Stimulated activated CD8-positive, alpha-beta memory T cell treated with anti-CD3 and anti-CD28 coated beads, Interleukin-7, amount 100 ng/mL, for 48 hours (primary cell): ENCODE measurements around the gene SLC26A11.
"Not testable (repeated sequence)": the region's sequence is repeated elsewhere in the genome, so short reads cannot be mapped to it uniquely, and the experiment has no call there.

Experiments used
- DNase-seq, 2 donors: peaks; one replicate each; pipeline ENCODE4 v3.0.0-alpha.2; 2020; ENCODE audit warnings: low read depth in 1 of 2; ENCODE audit errors: extremely low read depth in 1 of 2

The SLC26A11 gene

GRCh38 chr17:80195671-80196529, 24.3 kb upstream of the SLC26A11 start:
- no peak for DNase-seq

- DNase-seq = no peak
These were observed 23.6 kb upstream of the SLC26A11 start for GRCh38 chr17:80196652-80197051.

GRCh38 chr17:80198144-80198661, 22.0 kb upstream of the SLC26A11 start:
- DNase-seq = no peak

- not testable (repeated sequence) for DNase-seq
These were observed 20.9 kb upstream of the SLC26A11 start for GRCh38 chr17:80199295-80199694.

GRCh38 chr17:80201446-80201845, 18.8 kb upstream of the SLC26A11 start:
- DNase-seq = no peak

GRCh38 chr17:80202197-80202596, 18.0 kb upstream of the SLC26A11 start:
- no peak for DNase-seq

- no peak for DNase-seq
These were observed 16.7 kb upstream of the SLC26A11 start for GRCh38 chr17:80203471-80203963.

- DNase-seq = no peak
These were observed 15.4 kb upstream of the SLC26A11 start for GRCh38 chr17:80204626-80205468.

- no peak for DNase-seq
These were observed 14.4 kb upstream of the SLC26A11 start for GRCh38 chr17:80205811-80206210.

GRCh38 chr17:80208050-80208449, 12.2 kb upstream of the SLC26A11 start:
- no peak for DNase-seq

- no peak for DNase-seq
These were observed 10.5 kb upstream of the SLC26A11 start for GRCh38 chr17:80209765-80210164.

- DNase-seq = no peak
These were observed 9.7 kb upstream of the SLC26A11 start for GRCh38 chr17:80210348-80211108.

- no peak for DNase-seq
These were observed 8.1 kb upstream of the SLC26A11 start for GRCh38 chr17:80212109-80212508.

- DNase-seq = no peak
These were observed 7.7 kb upstream of the SLC26A11 start for GRCh38 chr17:80212511-80212910.

GRCh38 chr17:80212962-80213642, 7.1 kb upstream of the SLC26A11 start:
- DNase-seq = no peak

GRCh38 chr17:80213643-80213975, 6.6 kb upstream of the SLC26A11 start:
- no peak for DNase-seq

- DNase-seq = no peak
These were observed 6.0 kb upstream of the SLC26A11 start for GRCh38 chr17:80214012-80214877.

GRCh38 chr17:80214878-80215210, 5.4 kb upstream of the SLC26A11 start:
- no peak for DNase-seq
